ENCODE measurements around the gene TP63. TPM values are rescaled to one million over a fixed set of nuclear protein-coding genes. Genes with fewer than 3 reads are reported as not detected.

Gene TP63
- polyA plus RNA-seq, 1 donor from 2014 or later = 0.12 TPM

GRCh38 chr3:189621948-189622603, 9.1 kb upstream of the TP63 start:
- Histone ChIP-seq H3K4me3 (ENCODE audit: low read length) (no peak overlapping the region), H3K27ac (ENCODE audit: low read length) (no peak overlapping the region), H3K36me3 (ENCODE audit: insufficient read depth, low read length) (no peaks in the 10 kb centered on the region), H3K9me3 (ENCODE audit: low read length) (no peaks in the 10 kb centered on the region), H3K4me2 (ENCODE audit: low read length) (no peak overlapping the region), H3K27me3 (ENCODE audit: insufficient read depth, low read depth, low read length) (no peaks in the 10 kb centered on the region), H3F3A (ENCODE audit: insufficient read depth, low read length, poor library complexity, severe bottlenecking) (no peaks in the 10 kb centered on the region), H2AFZ (ENCODE audit: low read depth, low read length) (no peak overlapping the region), H3K9me2 (ENCODE audit: insufficient read depth, low read length) (no peaks in the 10 kb centered on the region), H3K79me2 (replicated peaks; ENCODE audit: insufficient read depth, low read length) (no peaks in the 10 kb centered on the region), H3K9ac (ENCODE audit: low read length) (no peak overlapping the region), H4K20me1 (ENCODE audit: insufficient read depth) (no peaks in the 10 kb centered on the region)
- TF ChIP-seq TAF1 (IDR thresholded peaks at IDR 0.05; ENCODE audit: low read depth) = no peak
- no peak for TF ChIP-seq MXI1 (conservative IDR thresholded peaks at IDR 0.05; ENCODE audit: poor library complexity, severe bottlenecking)

GRCh38 chr3:189622629-189623028, 8.6 kb upstream of the TP63 start:
- no peaks in the 10 kb centered on the region for H3K36me3 ChIP-seq (ENCODE audit: insufficient read depth, low read length)
- H3K4me2 ChIP-seq (ENCODE audit: low read length) = no peak overlapping the region
- no peak overlapping the region for H3K27ac ChIP-seq (ENCODE audit: low read length)
- H4K20me1 ChIP-seq (ENCODE audit: insufficient read depth) = no peaks in the 10 kb centered on the region
- H3F3A ChIP-seq (ENCODE audit: insufficient read depth, low read length, poor library complexity, severe bottlenecking) = no peaks in the 10 kb centered on the region
- no peaks in the 10 kb centered on the region for H3K27me3 ChIP-seq (ENCODE audit: insufficient read depth, low read depth, low read length)
- H3K9me2 ChIP-seq (ENCODE audit: insufficient read depth, low read length) = no peaks in the 10 kb centered on the region
- no peak overlapping the region for H2AFZ ChIP-seq (ENCODE audit: low read depth, low read length)
- no peak overlapping the region for H3K4me3 ChIP-seq (ENCODE audit: low read length)
- no peak for TF ChIP-seq EZH2 (IDR thresholded peaks at IDR 0.05; ENCODE audit: borderline replicate concordance, insufficient read depth, low read length, poor library complexity, severe bottlenecking)
- TF ChIP-seq CTCF (IDR thresholded peaks at IDR 0.05; ENCODE audit: poor library complexity, severe bottlenecking) = no peak
- no peak for TF ChIP-seq RAD21 (conservative IDR thresholded peaks at IDR 0.05)
- TF ChIP-seq POLR2AphosphoS5 (IDR thresholded peaks at IDR 0.05) = no peak
- no peak for TF ChIP-seq EP300 (conservative IDR thresholded peaks at IDR 0.05; ENCODE audit: poor library complexity, severe bottlenecking)
- no peak for TF ChIP-seq REST (IDR thresholded peaks at IDR 0.05; ENCODE audit: borderline replicate concordance)
- TF ChIP-seq MXI1 (conservative IDR thresholded peaks at IDR 0.05; ENCODE audit: poor library complexity, severe bottlenecking) = no peak
- TF ChIP-seq TAF1 (IDR thresholded peaks at IDR 0.05; ENCODE audit: low read depth) = no peak
- no peak for TF ChIP-seq SMC3 (conservative IDR thresholded peaks at IDR 0.05; ENCODE audit: poor library complexity)
- H3K79me2 ChIP-seq (replicated peaks; ENCODE audit: insufficient read depth, low read length) = no peaks in the 10 kb centered on the region
- no peaks in the 10 kb centered on the region for H3K9me3 ChIP-seq (ENCODE audit: low read length)
- no peak overlapping the region for H3K9ac ChIP-seq (ENCODE audit: low read length)
